Activated T-cell treated with anti-CD3 and anti-CD28 coated beads, Interleukin-2, amount 50 U/mL, for 4 hours (primary cell): ENCODE results near the gene TBCA. TPM values are rescaled to one million over a fixed set of nuclear protein-coding genes. Genes with fewer than 3 reads are reported as not detected.
A peak's percentile ranks its signal among the peaks of the same experiment; 100 is the strongest.

Experiments used
- ATAC-seq, 2 donors: fragments of 200-7000 bp; cut with Tn5 transposase; one replicate each; pipeline ENCODE4 v1.10.0; 2021
- DNase-seq: peaks from one replicate; pipeline ENCODE4 v3.0.0-alpha.2; 2020
- H3K27me3 Mint-ChIP-seq: one replicate; pipeline ENCODE4 v1.8.0; 2021; ENCODE audit warnings: low read depth, mixed read lengths
- H3K36me3 Mint-ChIP-seq: one replicate; pipeline ENCODE4 v1.8.0; 2022; ENCODE audit warnings: mixed read lengths; ENCODE audit not compliant: insufficient read depth
- H3K4me1 Mint-ChIP-seq: one replicate; pipeline ENCODE4 v1.8.0; 2021; ENCODE audit warnings: low read depth, mixed read lengths
- H3K4me3 Mint-ChIP-seq: one replicate; pipeline ENCODE4 v1.8.0; 2021; ENCODE audit warnings: mild to moderate bottlenecking, moderate library complexity, mixed read lengths
- H3K9me3 Mint-ChIP-seq: one replicate; pipeline ENCODE4 v1.8.0; 2021; ENCODE audit warnings: mixed read lengths
- total RNA-seq, 3 donors: library from RNA; stranded (reverse); gene quantifications; one replicate each; pipeline ENCODE4 v1.2.1, GENCODE V29; 2021

Gene TBCA, protein sequence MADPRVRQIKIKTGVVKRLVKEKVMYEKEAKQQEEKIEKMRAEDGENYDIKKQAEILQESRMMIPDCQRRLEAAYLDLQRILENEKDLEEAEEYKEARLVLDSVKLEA
- total RNA-seq = 100 to 1,000 TPM; 246 to 297 (median 268) TPM

DNA sequence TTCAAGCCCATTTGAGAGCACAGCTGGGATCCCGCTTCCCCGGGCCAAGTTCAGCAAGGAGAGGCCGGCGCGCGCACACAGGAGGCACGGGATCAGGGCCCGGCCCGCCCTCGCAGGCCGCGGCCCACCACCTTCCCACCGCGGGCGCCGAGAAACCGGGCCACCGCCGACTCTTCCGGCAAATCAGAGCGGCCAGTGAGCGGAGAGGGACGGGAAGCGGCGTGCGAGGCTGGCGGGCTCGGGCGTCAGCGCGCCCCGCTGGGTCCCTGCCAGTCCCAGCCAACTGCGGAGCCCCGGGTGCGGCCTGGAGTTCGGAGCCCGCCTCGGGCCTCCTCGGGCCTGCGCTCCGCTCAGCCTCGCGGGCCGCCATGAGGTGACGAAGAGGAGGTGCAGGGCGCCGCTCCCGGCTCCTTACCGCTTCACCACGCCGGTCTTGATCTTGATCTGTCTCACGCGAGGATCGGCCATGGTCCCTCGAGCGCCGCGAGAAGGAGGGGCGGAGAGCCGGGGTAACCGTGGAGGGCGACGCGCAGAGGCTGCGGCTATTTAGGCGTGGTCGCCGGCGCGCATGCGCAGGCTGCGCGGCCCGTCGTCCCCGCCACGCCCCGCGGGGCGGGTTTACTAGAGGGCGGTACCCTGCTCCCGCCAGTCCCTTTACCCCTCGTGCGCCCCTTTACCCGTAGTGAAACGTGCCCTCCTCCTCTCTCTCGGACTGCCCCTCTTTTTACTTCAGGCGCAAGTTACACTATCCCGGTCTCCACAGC, at the start of gene TBCA:
Gene TBCA (minus strand): TSS at position 550 of the 764 bp plus-strand sequence. CDS start 82 bp downstream, at position 468.
- H3K27me3 Mint-ChIP-seq = no peaks in the 10 kb centered on the region
- peaks cover 49% of the 10 kb centered on the region for H3K4me1 Mint-ChIP-seq
- peaks cover 26% of the 10 kb centered on the region for H3K36me3 Mint-ChIP-seq
- peak within 1 kb of the TSS; percentile 94 for H3K4me3 Mint-ChIP-seq
- DNase-seq (peak; percentile 90), ATAC-seq (peak; percentile 90)
- no peaks in the 10 kb centered on the region for H3K9me3 Mint-ChIP-seq

DNA sequence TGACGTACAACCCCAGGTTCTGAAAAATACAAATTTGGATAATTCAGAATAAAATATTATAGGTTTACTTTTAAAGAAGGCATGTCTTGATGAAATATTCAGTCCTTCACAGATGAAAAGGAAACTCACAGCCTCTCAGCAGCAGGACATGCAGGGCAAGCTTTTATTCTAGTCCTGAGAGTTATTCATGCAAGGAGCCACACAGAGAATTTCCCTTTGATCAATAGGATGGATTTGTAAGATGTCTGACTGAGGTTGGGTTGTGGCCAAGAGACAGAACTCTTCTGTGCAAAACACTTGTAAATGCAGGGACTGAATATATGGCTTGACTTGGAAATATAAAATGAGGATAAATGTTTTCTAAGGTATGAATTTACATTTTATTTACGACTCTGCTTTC, 48.8 kb upstream of the TBCA start:
- Mint-ChIP-seq H3K4me3 (no peak overlapping the region), H3K27me3 (peaks cover 14% of the 10 kb centered on the region), H3K4me1 (no peaks in the 10 kb centered on the region), H3K36me3 (no peaks in the 10 kb centered on the region), H3K9me3 (no peaks in the 10 kb centered on the region)
- DNase-seq = no peak
- ATAC-seq = no peak

DNA sequence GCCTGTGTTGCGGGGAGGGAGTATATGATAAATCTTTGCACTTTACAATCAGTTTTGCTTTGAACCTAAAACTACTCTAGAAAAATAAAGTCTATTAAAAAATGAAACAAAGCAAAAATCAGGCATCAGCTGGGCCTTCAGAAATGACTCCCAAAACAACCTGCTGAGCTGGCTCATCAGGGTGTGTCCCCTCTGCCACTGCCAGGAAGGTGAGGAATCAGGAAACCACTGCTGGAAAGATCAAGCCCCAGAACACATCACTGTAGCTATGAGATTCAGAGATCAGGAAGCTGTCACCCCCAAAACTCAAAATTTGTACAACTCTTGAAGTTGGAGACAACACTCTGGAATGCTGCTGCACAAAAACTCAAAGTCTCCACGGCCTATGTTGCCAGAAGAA, 40.5 kb upstream of the TBCA start:
- no peak overlapping the region for H3K4me3 Mint-ChIP-seq
- H3K36me3 Mint-ChIP-seq = no peaks in the 10 kb centered on the region
- H3K27me3 Mint-ChIP-seq = no peaks in the 10 kb centered on the region
- no peak for ATAC-seq
- H3K9me3 Mint-ChIP-seq = no peaks in the 10 kb centered on the region
- DNase-seq = no peak
- H3K4me1 Mint-ChIP-seq = no peaks in the 10 kb centered on the region

DNA sequence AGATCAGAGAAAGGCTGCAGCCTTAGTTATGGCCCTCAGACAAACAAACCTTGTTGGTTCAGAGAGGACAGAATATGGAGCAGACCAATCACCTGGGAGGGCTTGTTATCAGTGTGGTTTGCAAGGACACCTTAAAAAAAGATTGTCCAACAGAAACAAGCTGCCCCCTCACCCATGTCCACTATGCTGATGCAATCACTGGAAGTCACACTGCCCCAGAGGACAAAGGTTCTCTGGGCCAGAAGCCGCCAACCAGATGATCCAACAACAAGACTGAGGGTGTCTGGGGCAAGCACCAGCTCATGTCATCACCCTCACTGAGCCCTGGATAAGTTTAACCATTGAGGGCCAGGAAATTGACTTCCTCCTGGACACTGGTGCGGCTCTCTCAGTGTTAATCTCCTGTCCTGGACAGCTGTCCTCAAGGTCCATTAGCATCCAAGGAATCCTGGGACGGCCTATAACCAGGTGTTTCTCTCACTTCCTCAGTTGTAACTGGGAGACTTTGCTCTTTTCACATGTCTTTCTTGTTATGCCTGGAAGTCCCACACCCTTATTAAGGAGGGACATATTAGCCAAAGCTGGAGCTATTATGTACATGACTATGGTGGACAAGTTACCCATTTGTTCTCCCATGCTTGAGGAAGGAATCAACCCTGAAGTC, 36.9 kb upstream of the TBCA start:
- H3K27me3 Mint-ChIP-seq = no peaks in the 10 kb centered on the region
- H3K4me3 Mint-ChIP-seq = no peak overlapping the region
- H3K9me3 Mint-ChIP-seq = peaks cover 6% of the 10 kb centered on the region
- ATAC-seq = no peak
- no peak for DNase-seq
- no peaks in the 10 kb centered on the region for H3K4me1 Mint-ChIP-seq
- peaks cover 2% of the 10 kb centered on the region for H3K36me3 Mint-ChIP-seq

DNA sequence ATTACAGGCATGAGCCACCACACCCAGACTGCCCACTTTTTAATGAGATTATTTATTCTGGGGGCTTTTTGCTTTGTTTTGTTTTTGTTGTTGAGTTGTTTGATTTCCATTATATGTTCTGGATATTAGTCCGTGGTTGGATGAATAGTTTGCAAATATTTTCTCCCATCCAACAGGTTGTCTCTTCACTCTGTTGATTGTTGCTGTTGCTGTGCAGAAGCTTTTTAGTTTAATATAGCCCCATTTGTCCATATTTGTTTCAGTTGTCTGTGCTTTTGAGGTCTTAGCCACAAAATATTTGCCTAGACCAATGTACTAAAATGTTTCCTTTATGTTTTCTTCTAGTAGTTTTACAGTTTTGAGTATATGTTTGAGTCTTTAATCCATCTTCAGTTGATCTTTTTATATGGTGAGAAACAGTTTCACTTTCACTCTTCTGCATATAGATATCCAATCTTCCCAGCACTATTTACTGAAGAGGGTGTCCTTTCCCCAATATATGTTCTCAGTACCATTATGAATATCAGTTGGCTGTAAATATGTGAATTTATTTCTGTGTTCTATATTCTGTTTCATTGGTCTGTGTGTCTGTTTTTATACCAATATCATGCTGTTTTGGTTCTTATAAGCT, 30.2 kb upstream of the TBCA start:
- Mint-ChIP-seq H3K4me1 (peaks cover 9% of the 10 kb centered on the region), H3K36me3 (peaks cover 2% of the 10 kb centered on the region), H3K27me3 (no peaks in the 10 kb centered on the region), H3K4me3 (peak overlapping the region; percentile 61), H3K9me3 (peaks cover 21% of the 10 kb centered on the region)
- no peak for DNase-seq
- ATAC-seq = no peak

DNA sequence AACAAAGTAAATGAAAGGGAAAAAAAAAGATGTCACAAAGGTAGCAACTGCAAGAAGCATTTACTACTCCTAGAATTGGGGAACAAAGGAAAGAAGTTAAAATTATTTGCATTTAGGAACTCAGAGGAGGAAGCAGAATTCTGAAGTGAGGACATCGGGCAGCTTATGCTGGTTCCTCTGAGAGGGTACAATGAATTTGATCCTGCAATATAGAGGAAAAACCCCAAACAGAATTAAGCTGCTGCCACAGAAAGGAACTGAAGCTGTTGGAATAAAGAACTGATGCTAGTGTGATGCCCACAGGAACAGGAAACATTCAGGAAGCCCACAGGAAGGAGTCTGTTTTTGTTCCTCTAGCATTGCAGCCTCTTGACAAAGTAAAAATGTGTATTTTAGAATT, 22.3 kb upstream of the TBCA start:
- no peaks in the 10 kb centered on the region for H3K36me3 Mint-ChIP-seq
- no peaks in the 10 kb centered on the region for H3K4me1 Mint-ChIP-seq
- DNase-seq (no peak), ATAC-seq (no peak)
- H3K9me3 Mint-ChIP-seq = peaks cover 40% of the 10 kb centered on the region
- H3K4me3 Mint-ChIP-seq = no peak overlapping the region
- peaks cover 26% of the 10 kb centered on the region for H3K27me3 Mint-ChIP-seq

DNA sequence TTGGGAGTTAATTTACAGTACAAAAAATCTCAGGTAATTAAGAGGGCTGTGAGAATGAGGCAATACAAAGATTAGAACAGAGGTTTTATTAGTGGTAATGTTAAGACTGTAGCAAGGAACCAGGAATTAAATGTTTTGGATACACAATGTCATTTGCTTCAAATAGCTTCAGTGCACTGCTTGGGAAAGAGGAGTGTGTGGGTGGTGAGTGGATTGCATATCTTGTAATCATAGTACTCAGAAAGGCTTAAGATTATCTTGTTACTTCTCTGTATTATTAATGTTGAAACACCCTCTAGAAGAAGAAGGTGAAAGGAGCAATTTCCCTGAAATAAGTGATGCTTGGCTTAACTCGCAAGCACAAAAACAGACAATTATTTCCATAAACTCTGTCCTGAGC, 21.0 kb upstream of the TBCA start:
- no peaks in the 10 kb centered on the region for H3K36me3 Mint-ChIP-seq
- DNase-seq (no peak), ATAC-seq (no peak)
- H3K4me3 Mint-ChIP-seq = no peak overlapping the region
- H3K4me1 Mint-ChIP-seq = no peaks in the 10 kb centered on the region
- peaks cover 30% of the 10 kb centered on the region for H3K9me3 Mint-ChIP-seq
- H3K27me3 Mint-ChIP-seq = peaks cover 26% of the 10 kb centered on the region

DNA sequence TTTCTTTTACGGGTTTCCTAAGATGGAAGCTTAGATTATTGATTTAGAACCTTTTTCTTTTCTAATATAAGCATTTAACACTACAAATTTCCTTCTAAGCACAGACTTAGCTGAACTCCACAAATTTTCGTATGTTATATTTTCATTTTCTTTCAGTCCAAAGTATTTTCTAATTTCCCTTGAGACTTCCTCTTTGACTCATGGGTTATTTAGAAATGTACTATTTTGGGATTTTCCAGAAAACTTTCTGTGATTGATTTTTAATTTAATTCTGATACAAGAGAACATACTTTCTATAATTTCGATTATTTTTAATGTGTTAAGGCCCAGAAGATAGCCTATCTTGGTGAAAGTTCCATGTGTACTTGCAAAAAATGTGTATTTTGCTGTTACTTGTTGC, 19.7 kb upstream of the TBCA start:
- no peak for ATAC-seq
- Mint-ChIP-seq H3K4me3 (no peak overlapping the region), H3K36me3 (no peaks in the 10 kb centered on the region), H3K4me1 (no peaks in the 10 kb centered on the region), H3K27me3 (peaks cover 26% of the 10 kb centered on the region), H3K9me3 (peaks cover 25% of the 10 kb centered on the region)
- DNase-seq = no peak

DNA sequence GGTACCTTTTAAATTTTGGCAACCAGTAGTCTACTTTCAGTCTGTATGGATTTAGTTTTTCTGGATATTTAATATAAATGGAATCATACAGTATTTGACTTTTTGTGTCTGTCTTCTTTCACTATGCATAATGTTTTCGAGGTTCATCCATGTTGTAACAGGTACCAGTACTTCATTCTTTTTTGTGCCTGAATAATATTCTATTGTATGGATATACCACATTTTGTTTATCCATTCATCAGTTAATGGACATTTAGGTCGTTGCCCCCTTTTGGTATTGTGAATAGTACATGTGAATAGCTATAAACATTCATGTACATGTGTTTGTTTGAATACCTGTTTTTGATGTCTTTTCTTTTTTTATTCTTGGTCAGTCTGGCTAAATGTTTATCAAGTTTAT, 19.1 kb upstream of the TBCA start:
- no peak overlapping the region for H3K4me3 Mint-ChIP-seq
- no peaks in the 10 kb centered on the region for H3K36me3 Mint-ChIP-seq
- peaks cover 24% of the 10 kb centered on the region for H3K27me3 Mint-ChIP-seq
- ATAC-seq (no peak), DNase-seq (no peak)
- H3K4me1 Mint-ChIP-seq = no peaks in the 10 kb centered on the region
- peaks cover 23% of the 10 kb centered on the region for H3K9me3 Mint-ChIP-seq

DNA sequence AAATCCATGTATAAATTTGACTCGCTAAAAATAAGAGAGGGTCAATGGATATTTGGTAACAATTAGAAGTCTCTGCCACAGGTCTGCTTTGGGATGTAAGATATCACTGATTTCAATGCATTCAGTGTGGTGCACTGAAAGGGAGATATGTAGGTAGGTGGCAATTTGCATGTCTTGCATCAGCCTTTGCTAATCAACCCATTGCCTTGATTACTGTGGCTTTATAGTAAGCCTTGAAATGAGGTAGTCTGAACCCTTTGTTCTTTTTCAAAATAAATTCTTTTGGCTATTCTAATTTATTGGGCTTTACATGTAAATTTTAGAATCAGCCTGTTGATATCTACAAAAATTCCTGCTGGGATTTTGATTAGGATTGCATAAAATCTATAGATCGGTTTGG, 15.8 kb upstream of the TBCA start:
- Mint-ChIP-seq H3K9me3 (peaks cover 13% of the 10 kb centered on the region), H3K4me1 (no peaks in the 10 kb centered on the region), H3K27me3 (peaks cover 11% of the 10 kb centered on the region), H3K4me3 (no peak overlapping the region), H3K36me3 (no peaks in the 10 kb centered on the region)
- DNase-seq (no peak), ATAC-seq (no peak)

DNA sequence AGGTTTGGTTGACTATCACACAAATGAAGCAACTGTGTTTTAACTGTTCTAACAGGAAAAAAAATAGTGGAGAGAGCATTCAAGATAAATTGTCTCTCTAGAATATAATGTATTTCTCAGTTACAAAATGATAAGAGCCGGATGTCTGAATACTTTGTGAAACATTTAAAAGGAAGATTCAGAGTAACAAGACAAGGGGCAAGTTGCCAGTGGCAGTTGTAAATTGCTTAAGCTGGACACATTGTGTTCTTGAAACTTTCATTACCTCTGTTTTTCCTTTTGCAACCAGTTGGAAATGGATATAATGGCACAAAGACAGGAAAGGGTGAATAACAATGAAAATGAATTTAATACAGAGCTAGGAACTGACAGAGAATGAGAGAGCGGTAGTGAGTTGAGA, 15.2 kb upstream of the TBCA start:
- Mint-ChIP-seq H3K4me1 (no peaks in the 10 kb centered on the region), H3K27me3 (peaks cover 5% of the 10 kb centered on the region), H3K36me3 (no peaks in the 10 kb centered on the region), H3K9me3 (peaks cover 9% of the 10 kb centered on the region), H3K4me3 (no peak overlapping the region)
- no peak for DNase-seq
- ATAC-seq = no peak

DNA sequence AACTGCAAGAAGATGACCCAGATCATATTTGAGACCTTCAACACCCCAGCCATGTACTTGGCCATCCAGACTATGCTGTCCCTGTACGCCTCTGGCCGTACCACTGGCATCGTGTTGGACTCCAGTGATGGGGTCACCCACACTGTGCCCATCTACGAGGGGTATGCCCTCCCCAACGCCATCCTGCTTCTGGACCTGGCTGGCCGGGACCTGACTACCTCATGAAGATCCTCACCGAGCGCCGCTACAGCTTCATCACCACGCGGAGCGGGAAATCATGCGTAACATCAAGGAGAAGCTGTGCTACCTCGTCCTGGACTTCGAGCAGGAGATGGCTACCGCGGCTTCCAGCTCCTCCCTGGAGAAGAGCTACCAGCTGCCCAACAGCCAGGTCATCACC, 9.1 kb upstream of the TBCA start:
- Mint-ChIP-seq H3K27me3 (peaks cover 2% of the 10 kb centered on the region), H3K4me3 (no peak overlapping the region), H3K9me3 (no peaks in the 10 kb centered on the region), H3K36me3 (no peaks in the 10 kb centered on the region), H3K4me1 (no peaks in the 10 kb centered on the region)
- ATAC-seq (no peak), DNase-seq (no peak)

DNA sequence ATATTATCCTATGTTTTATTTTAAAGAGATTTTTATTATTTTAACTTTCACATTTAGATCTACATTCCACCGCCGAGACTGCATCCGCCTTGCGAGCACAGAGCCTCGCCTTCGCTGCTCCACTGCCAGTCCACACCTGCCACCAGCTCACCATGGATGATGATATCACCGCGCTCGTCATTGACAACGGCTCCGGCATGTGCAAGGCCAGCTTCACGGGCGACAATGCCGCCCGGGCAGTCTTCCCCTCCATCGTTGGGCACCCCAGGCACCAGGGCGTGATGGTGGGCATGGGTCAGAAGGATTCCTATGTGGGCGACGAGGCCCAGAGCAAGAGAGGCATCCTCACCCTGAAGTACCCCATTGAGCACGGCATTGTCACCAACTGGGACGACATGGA, 8.6 kb upstream of the TBCA start:
- Mint-ChIP-seq H3K36me3 (no peaks in the 10 kb centered on the region), H3K4me1 (no peaks in the 10 kb centered on the region), H3K27me3 (peaks cover 2% of the 10 kb centered on the region), H3K9me3 (no peaks in the 10 kb centered on the region), H3K4me3 (no peak overlapping the region)
- ATAC-seq = no peak
- DNase-seq = no peak

DNA sequence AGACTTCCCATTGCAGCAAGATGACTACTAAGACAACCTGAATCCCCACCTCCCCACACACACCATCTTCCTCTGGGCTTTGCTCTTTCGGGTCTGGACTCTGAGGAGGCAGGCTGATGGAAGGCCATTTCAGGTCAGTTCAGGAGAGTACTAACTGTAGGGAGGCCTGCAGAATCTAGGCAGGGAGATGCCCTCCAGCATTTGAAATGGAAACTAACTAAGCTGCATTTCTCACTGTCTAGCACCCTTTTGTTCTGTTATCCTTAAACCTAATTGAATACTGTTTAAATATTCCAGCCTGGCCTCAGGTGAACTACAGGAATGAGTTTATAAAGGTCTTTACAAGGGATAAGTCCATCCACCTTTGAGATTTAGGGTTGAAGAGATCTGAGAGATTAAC, 4.9 kb upstream of the TBCA start:
- Mint-ChIP-seq H3K27me3 (no peaks in the 10 kb centered on the region), H3K4me3 (no peak overlapping the region), H3K36me3 (no peaks in the 10 kb centered on the region), H3K9me3 (no peaks in the 10 kb centered on the region), H3K4me1 (peaks cover 9% of the 10 kb centered on the region)
- ATAC-seq = no peak
- no peak for DNase-seq
